Stimulated activated CD4-positive, alpha-beta T cell treated with anti-CD3 and anti-CD28 coated beads, Interleukin-15, amount 100 ng/mL, for 1 hour (primary cell): ENCODE data around the gene CDKN1A.

Source experiments
- DNase-seq, 2 donors: peaks; one replicate each; pipeline ENCODE4 v3.0.0-alpha.2; 2020; ENCODE audit warnings: low read depth in 1 of 2, low spot score in 1 of 2

Gene CDKN1A

DNA sequence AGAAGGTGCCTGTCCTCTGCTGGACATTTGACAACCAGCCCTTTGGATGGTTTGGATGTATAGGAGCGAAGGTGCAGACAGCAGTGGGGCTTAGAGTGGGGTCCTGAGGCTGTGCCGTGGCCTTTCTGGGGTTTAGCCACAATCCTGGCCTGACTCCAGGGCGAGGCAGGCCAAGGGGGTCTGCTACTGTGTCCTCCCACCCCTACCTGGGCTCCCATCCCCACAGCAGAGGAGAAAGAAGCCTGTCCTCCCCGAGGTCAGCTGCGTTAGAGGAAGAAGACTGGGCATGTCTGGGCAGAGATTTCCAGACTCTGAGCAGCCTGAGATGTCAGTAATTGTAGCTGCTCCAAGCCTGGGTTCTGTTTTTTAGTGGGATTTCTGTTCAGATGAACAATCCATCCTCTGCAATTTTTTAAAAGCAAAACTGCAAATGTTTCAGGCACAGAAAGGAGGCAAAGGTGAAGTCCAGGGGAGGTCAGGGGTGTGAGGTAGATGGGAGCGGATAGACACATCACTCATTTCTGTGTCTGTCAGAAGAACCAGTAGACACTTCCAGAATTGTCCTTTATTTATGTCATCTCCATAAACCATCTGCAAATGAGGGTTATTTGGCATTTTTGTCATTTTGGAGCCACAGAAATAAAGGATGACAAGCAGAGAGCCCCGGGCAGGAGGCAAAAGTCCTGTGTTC, 1.3 kb upstream of the CDKN1A start:
- DNase-seq: no peak

DNA sequence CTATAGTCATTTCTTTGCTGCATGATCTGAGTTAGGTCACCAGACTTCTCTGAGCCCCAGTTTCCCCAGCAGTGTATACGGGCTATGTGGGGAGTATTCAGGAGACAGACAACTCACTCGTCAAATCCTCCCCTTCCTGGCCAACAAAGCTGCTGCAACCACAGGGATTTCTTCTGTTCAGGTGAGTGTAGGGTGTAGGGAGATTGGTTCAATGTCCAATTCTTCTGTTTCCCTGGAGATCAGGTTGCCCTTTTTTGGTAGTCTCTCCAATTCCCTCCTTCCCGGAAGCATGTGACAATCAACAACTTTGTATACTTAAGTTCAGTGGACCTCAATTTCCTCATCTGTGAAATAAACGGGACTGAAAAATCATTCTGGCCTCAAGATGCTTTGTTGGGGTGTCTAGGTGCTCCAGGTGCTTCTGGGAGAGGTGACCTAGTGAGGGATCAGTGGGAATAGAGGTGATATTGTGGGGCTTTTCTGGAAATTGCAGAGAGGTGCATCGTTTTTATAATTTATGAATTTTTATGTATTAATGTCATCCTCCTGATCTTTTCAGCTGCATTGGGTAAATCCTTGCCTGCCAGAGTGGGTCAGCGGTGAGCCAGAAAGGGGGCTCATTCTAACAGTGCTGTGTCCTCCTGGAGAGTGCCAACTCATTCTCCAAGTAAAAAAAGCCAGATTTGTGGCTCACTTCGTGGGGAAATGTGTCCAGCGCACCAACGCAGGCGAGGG, 594 bp upstream of the CDKN1A start:
- DNase-seq: no peak

DNA sequence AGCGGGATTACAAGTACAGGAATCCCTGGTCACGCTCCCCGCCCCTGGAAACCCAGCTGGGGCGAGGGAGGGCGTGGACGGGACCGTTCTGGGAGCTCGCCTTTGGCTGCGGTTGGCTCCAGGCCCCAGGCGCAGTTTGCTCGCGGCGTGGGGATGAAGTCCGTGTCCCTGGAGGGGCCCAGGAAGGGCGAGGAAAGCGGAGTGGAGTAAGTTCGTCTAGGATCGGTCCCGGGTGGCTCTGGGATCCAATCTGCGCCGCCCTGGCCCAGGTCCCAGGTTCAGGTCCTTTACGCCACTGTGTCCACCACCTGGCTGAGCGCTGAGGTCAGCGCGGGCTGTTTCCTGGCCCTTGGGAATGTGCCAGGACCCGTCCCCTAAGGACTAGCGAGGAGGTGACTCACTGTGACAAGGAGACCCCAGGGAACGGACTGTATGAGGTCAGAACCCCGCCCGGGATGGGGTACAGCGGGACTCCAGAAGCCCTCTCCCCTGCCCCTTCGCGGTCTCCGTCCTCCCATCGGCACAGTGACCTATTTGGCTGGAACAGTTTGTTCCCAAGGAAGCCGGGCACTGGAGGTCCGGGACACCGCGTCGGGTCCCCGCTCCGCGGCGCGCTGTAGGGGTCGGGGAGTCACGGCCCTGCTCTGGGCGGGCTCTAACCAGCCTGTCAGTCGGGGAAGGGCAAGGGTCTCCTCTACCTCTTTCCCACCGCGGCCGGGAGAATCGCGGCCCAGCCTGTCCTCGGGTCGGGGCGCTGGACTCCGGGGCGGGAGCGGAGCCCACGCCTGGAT, 724 bp downstream of the CDKN1A start:
- peak in 1 of 2 donors; percentile 14 for DNase-seq

DNA sequence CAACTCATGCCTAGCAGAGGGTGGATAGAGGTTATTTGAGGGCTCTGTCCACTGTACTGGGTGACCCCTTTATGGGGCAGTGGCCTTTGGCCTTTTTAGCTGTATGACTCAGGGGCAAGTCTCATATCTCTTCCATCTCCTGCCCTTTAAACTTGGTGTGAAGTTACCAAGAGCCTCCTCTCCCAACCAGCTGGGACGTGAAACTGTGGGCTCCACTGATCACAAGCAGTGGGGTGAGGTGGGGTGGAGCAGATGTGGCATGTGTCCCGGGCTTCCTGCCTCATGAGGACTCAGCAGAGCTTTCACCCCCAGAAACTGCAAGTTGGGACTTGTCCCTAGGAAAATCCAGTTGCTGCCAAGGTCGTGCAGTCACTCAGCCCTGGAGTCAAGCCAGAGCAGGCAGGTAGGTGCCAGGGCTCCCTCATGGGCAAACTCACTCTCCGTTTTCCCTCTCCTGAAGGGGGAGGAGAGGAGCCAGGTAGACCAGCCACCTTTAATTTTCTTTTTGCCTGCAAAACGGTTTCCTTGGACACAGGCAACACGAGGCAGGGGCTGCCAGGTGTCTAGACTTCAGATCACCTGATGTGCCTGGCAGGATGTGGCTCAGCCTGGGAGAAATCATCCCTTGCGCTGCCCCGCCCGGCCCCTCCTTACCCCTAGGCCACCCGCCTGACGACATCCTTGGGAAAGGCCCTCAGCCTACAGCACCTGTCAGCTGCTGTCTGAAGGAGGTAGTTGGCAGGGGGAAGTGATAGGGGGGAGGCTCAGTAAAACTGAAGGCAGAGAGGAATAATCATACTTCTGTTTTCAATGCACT, 4.0 kb downstream of the CDKN1A start:
- peak; percentile 51 to 53 for DNase-seq

DNA sequence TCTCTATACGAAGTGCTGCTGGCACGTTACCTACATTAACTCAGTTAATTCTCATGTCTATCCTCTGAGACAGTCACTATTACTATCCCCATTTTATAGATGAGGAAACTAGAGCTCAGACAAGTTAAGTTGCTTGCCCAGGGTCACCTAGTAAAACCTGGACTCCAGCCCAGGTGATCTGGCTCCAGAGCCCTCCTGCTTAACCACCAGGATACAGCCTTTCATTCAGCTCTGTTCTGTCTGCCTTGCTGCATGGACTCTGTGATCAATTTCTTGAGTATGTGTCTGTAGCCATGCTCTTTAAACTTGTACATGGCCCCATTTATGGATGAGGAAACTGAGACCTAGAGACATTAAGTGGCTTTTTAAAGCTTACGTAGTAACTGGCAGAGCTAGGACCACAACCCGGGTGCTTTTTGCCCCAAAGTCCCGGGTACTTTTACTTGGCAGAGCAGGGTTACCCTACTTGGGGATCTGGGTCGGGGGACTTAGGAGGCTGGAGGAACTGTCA, 4.7 kb downstream of the CDKN1A start:
- no peak for DNase-seq

DNA sequence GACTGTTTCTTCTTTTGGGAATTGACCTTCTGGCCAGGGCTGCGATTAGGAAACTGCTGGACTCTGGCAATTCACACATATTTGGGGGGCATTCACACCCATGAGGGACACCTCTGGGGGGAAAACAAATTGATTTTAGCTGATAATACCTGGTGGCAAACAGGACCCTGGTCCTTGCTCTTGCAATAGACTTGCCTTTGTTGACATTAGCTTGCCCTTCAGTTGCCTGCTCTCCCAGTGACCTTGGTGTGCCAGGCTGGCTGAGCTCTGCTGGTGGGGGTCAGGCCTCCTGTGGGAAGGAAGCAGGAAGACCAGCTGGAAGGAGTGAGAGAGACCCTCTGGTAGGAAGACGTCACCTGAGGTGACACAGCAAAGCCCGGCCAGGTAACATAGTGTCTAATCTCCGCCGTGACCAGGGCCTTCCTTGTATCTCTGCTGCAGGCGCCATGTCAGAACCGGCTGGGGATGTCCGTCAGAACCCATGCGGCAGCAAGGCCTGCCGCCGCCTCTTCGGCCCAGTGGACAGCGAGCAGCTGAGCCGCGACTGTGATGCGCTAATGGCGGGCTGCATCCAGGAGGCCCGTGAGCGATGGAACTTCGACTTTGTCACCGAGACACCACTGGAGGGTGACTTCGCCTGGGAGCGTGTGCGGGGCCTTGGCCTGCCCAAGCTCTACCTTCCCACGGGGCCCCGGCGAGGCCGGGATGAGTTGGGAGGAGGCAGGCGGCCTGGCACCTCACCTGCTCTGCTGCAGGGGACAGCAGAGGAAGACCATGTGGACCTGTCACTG, 5.3 kb downstream of the CDKN1A start:
- DNase-seq: no peak

DNA sequence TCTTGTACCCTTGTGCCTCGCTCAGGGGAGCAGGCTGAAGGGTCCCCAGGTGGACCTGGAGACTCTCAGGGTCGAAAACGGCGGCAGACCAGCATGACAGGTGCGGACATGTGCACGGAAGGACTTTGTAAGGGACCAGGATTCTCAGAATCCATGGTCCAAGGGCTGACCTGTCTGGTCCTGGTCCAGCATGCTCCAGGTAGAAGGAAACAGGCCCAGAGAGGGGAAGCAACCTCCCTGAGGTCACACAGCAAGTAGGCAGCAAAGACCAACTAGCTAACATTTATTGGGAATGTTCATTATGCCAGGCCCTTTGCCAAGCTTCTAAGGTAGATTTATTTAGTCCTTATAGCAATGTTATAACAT, 5.9 kb downstream of the CDKN1A start:
- DNase-seq: no peak

DNA sequence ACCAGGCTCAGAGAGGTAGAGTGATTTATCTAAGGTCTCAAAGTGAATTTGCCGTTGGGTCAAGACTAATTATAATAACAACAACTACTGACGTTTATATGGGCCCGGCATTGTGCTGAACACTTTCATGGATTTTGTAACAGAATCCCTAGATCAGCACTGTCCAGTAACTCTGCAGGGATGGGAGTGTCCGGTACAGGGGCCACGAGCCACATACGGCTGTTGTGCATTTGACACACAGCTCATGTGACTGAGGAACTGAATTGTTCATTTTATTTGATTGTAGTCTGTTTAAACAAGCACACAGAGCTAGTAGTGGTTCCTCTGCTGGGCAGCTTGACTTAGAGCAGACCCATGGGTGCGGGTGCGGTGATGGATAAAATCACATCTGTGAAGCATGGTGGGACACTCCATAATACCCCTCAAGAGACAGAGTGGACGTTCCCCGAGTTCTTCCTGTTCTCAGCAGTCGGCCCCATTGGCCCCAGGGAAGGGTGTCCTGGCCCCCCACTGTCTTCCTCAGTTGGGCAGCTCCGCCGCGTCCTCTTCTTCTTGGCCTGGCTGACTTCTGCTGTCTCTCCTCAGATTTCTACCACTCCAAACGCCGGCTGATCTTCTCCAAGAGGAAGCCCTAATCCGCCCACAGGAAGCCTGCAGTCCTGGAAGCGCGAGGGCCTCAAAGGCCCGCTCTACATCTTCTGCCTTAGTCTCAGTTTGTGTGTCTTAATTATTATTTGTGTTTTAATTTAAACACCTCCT, 6.8 kb downstream of the CDKN1A start:
- no peak for DNase-seq

DNA sequence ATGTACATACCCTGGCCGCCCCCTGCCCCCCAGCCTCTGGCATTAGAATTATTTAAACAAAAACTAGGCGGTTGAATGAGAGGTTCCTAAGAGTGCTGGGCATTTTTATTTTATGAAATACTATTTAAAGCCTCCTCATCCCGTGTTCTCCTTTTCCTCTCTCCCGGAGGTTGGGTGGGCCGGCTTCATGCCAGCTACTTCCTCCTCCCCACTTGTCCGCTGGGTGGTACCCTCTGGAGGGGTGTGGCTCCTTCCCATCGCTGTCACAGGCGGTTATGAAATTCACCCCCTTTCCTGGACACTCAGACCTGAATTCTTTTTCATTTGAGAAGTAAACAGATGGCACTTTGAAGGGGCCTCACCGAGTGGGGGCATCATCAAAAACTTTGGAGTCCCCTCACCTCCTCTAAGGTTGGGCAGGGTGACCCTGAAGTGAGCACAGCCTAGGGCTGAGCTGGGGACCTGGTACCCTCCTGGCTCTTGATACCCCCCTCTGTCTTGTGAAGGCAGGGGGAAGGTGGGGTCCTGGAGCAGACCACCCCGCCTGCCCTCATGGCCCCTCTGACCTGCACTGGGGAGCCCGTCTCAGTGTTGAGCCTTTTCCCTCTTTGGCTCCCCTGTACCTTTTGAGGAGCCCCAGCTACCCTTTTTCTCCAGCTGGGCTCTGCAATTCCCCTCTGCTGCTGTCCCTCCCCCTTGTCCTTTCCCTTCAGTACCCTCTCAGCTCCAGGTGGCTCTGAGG, 7.6 kb downstream of the CDKN1A start:
- DNase-seq: no peak

DNA sequence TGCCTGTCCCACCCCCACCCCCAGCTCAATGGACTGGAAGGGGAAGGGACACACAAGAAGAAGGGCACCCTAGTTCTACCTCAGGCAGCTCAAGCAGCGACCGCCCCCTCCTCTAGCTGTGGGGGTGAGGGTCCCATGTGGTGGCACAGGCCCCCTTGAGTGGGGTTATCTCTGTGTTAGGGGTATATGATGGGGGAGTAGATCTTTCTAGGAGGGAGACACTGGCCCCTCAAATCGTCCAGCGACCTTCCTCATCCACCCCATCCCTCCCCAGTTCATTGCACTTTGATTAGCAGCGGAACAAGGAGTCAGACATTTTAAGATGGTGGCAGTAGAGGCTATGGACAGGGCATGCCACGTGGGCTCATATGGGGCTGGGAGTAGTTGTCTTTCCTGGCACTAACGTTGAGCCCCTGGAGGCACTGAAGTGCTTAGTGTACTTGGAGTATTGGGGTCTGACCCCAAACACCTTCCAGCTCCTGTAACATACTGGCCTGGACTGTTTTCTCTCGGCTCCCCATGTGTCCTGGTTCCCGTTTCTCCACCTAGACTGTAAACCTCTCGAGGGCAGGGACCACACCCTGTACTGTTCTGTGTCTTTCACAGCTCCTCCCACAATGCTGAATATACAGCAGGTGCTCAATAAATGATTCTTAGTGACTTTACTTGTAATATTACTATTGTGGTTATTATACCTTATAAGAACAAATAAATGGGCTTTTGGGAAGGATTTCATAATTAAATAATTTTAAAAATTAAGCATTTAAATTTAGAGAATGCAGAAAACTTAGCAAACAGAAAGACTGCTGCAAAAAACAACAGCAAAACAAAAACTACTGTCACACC, 8.4 kb downstream of the CDKN1A start:
- DNase-seq: no peak

DNA sequence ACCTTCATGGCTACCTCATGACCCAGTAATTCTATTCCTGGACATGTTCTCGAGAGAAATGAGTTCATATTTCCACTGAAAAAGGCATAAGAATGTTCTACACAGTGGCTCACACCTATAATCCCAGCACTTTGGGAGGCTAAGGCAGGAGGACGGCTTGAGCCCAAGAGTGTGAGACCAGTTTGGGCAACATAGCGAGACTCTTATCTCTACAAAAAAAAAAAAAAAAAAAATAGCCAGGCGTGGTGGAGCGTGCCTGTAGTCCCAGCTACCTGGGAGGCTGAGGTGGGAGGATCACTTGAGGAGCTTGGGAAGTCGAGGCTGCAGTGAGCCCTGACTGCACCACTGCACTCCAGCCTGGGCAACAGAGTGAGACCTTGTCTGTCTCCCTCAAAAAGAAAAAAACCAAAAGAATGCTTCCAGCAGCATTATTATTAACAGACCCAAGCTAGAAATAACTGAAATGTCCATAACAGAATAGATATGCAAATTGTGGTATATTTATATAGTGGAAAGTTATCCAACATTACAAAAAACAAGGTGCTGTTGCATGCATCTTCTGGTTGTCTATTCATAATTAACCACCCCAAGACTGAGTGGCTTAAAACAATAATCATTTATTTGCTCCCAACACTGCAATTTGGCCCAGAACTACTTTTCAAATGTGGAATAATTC, 9.7 kb downstream of the CDKN1A start:
- DNase-seq: no peak

DNA sequence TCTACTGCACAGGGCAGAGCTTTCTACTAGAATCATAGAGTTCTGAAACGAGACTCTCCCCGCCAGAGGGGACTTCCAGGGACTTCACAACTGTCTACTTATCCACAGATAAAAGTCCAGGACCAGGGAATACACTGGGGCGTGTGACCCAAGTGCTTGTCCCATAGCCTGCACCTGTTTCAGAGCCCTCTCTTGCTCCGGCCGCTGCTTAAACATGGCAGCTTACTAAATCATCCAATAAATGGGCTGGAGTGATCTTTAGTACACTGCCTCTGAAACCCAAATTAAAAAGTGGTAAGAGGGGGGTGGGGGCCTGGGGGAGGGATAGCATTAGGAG, 10.2 kb downstream of the CDKN1A start:
- no peak for DNase-seq

DNA sequence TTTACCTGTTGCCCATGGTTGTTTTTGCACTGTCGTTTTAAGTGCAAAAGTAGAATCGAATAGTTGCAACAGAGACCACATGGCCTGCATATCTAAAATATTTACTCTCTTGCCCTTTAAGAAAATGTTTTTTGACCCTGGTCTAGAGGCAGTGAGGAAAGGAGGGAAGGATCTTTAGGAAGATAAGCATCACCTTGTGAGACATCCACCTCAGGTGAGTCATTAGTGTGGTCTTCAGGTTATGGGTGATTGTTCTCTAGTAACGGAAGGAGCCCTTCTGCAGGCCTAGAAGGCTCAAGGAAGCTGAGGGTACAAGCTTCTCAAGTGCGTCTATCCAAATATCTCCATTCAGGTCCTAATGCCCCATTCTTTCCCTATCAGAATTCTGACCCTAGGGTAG, 12.5 kb downstream of the CDKN1A start:
- no peak for DNase-seq

DNA sequence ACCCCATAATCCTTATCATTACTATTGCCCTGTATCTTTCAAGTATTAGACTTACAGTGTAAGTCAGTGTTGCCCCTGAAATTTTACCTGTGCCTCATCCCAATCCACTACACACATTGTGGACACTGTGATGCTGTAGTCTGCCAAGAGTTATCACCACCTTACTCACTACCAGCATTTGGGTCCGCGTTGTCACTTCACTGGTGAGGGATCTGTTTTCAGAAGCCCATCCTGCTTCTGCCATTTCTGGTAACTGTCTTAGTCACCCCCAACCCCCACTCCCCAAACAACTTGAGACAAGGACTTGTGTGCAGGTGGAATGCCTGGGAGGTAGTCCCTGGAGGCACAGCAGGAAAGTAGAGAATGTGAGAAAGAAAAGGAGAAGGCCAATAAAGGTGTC, 13.1 kb downstream of the CDKN1A start:
- DNase-seq: no peak

DNA sequence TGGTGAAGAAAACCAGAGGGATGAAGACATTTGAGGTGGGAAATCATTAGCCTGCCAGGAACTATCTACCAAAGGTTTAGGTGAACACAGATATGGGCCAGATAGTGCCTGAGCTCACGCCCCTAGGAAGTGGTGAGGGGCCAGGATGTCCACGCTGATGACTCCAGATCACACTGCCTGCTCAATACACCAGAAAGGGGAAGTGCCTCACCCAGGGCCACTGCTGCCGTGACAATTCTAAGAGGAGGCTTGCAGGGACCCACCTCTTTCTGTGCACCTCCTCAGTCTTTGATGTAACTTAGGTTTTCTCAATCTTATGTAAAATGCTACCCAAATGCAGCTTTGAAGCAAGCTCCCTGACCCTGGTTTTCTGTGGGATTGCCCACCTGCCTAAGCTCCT, 13.7 kb downstream of the CDKN1A start:
- no peak for DNase-seq

DNA sequence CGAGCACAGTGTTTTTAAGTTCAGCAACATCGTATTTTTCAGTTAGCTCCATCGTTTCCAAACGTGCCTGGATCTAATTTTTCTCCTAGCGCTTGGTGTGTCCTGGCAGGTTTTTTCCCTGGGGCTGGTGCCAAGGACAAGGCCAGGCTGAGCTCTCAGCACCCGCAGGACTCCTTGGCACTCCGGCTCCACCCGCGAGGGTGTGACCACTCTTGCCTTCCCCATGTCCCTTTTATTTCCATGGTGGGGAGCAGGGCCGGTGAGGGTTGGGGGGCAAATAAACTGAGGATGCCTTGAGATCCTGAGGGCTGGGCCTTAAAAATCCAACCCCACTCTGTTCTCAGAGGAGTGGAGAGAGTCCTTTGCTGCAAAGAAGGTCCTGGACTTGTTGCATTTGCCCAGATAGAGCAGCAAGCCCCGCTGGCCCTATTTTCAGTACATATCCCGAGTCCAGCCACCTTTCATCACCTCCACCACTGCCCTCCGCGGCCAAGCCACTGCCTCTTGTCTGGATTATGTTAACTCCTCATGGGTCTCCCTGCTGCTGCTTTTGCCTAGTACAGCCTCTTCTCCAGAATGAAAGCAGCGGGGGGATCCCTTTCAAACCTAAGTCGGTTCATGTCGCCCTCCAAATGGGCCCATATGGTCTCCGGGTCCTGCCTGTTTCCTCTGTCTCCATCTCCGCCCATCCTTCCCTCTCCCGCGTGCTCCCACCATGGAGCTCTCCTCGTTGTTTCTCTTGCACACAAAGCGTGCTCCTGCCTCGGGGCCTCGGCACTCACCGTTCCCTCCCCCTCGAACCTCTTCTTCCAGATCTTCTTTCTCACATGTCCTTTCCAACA, 14.6 kb downstream of the CDKN1A start:
- no peak for DNase-seq

DNA sequence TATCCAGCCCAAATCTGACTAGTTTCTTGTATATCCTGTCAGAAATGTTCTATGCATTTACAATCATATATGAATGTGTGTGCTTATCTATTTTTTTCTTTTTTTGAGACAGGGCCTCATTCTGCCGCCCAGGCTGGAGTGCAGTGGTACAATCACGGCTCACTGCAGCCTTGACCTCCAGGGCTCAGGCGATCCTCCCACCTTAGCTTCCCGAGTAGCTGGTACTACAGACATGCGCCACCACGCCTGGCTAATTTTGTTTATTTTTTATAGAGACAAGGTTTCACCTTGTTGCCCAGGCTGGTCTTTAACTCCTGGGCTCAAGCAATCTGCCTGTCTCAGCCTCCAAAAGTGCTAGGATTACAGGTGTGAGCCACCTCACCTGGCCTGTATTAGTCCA, 16.1 kb downstream of the CDKN1A start:
- DNase-seq: no peak
